ENCODE measurements around the gene FEM1C.

The FEM1C gene

DNA sequence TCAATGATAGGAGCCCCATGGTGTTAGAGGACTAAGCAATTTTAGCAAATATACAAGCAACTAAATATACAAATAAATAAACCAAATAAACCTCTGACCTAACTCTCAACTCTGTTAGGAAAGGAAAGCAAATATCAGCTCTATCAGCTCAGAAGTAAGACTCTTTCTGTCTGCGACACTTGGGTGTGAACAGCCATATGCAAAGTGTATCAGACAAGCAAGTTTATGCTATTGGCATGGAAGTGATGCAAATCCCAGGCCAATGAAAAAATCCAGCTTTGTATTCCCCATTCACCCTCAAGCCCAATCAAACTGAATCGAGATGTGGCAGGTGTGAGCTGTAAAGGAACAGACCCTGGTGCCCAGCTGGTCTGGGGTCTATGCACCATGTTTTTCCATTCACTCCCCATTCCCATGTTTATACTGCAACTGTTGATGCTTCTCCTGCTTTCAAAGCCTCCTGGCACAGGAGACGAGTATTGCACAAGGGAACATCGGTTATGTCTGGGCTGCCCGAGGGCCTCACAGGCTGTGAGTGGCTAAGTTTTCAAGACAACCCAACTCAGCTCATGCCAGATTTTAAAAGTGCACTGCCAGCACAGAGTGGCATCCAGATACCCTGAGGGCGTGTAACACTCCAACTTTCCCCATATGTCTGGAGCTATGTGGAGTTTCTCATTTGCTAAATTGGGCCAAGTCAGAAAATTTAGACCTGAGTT is 73.1 kb downstream of the FEM1C start:
- no peak for DNase-seq

DNA sequence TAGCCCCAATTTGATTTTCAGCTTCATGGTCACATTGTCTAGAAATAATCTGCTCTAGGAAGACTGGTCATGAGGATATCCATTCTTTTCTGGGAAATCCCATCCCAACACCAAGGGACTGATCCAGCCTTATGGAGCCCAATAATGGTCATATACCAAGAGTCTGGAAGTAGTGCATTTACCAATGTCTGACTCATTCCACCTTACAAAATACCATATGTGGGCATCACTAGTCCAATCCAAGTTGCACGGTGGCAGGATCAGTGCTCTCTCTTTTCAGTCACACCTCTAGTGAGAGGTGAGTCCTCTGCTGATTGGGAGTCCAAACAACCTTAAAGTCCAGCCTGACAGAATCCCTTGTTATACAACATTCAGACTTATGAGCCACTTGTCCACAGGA is 73.7 kb downstream of the FEM1C start:
- DNase-seq, result no peak
